Spleen (tissue), 11 donors: ENCODE measurements around the gene PLEKHA4. TPM values are rescaled to one million over a fixed set of nuclear protein-coding genes. Genes with fewer than 3 reads are reported as not detected.
"Not testable (repeated sequence)": the region's sequence is repeated elsewhere in the genome, so short reads cannot be mapped to it uniquely, and the experiment has no call there.

Source experiments
- DNase-seq: peaks from one replicate; pipeline ENCODE4 v3.0.0-alpha.2; 2020
- H3K27ac ChIP-seq, 8 donors: fragments of 200-600 bp; sonication (generic) in 7 of 8; 1 replicate in 4 of 8; 2 replicates in 4 of 8; pipeline versions ENCODE4 v1.5.0 to v1.8.0; 2016 to 2021; ENCODE audit warnings: inconsistent platforms in 4 of 8, mild to moderate bottlenecking in 4 of 8, moderate library complexity in 1 of 8
- H3K27me3 ChIP-seq, 7 donors: fragments of 200-600 bp; sonication (generic) in 6 of 7; replicated peaks in 1 of 7; 1 replicate in 4 of 7; 2 replicates in 3 of 7; pipeline versions ENCODE4 v1.5.0 to v1.8.0; 2016 to 2021; ENCODE audit warnings: inconsistent platforms in 3 of 7, mild to moderate bottlenecking in 1 of 7
- H3K36me3 ChIP-seq, 6 donors: fragments of 200-600 bp; sonication (generic) in 5 of 6; 1 replicate in 4 of 6; 2 replicates in 2 of 6; pipeline versions ENCODE4 v1.5.0 to v1.8.0; 2016 to 2021; ENCODE audit warnings: inconsistent platforms in 2 of 6
- H3K4me1 ChIP-seq, 6 donors: fragments of 200-600 bp; sonication (generic) in 5 of 6; 1 replicate in 3 of 6; 2 replicates in 3 of 6; pipeline versions ENCODE4 v1.5.0 to v1.8.0; 2016 to 2021; ENCODE audit warnings: inconsistent platforms in 3 of 6
- H3K4me3 ChIP-seq, 8 donors: fragments of 200-600 bp; sonication (generic) in 7 of 8; 1 replicate in 4 of 8; 2 replicates in 4 of 8; pipeline versions ENCODE4 v1.5.0 to v1.8.0; 2016 to 2021; ENCODE audit warnings: inconsistent platforms in 4 of 8, mild to moderate bottlenecking in 4 of 8, moderate library complexity in 2 of 8
- H3K9me3 ChIP-seq, 8 donors: fragments of 200-600 bp; sonication (generic) in 7 of 8; 1 replicate in 4 of 8; 2 replicates in 4 of 8; pipeline versions ENCODE4 v1.5.0 to v1.8.0; 2016 to 2021; ENCODE audit warnings: inconsistent platforms in 4 of 8
- CTCF ChIP-seq, 11 experiments: fragments of 200-600 bp in 7 of 11; fragments of 450-650 bp in 4 of 11; sonication (generic) in 4 of 11; IDR thresholded peaks in 8 of 11; conservative IDR thresholded peaks in 3 of 11; 1 replicate in 7 of 11; 2 replicates in 4 of 11; pipeline versions ENCODE4 v1.4.0 to v1.8.0; 2016 to 2021; ENCODE audit warnings: antibody characterized with exemption in 11 of 11, inconsistent platforms in 4 of 11, mild to moderate bottlenecking in 1 of 11
- POLR2A ChIP-seq, 3 donors: fragments of 450-650 bp; IDR thresholded peaks; one replicate each; pipeline ENCODE4 v1.5.1; 2017; ENCODE audit warnings: antibody characterized with exemption in 3 of 3, mild to moderate bottlenecking in 1 of 3
- POLR2AphosphoS5 ChIP-seq, 3 donors: sonication (generic); formaldehyde crosslinking; IDR thresholded peaks; one replicate each; pipeline ENCODE4 v1.5.1; 2017; ENCODE audit warnings: antibody characterized with exemption in 3 of 3
- WGBS, 5 donors: extraction: QIAGEN DNeasy Blood & Tissue Kit in 3 of 5; methylation state at CpG; one replicate each; pipeline versions ENCODE4 v1.1.5 to v1.1.7; 2013 to 2018; 5-methylcytosine and 5-hydroxymethylcytosine counted together
- intact Hi-C: fragments of 100-400 bp; cut with DNase I; formaldehyde crosslinking; loops from one replicate; pipeline ENCODE4 v1.15.0; 2023; ENCODE audit warnings: low total_unique reads
- polyA plus RNA-seq, 3 donors: library from polyadenylated mRNA; stranded (reverse); fragments of 200-250 nt; gene quantifications; one replicate each; pipeline ENCODE4 v1.2.1, GENCODE V29; 2013
- total RNA-seq, 7 donors: library from RNA; depleted of rRNA in 3 of 7; stranded (reverse); fragments of >200 nt in 3 of 7; fragmentation: NEBNext Ultra II Directional in 4 of 7; extraction: Animal tissue kit (Norgen Biotek cat#: 25700) in 4 of 7; gene quantifications; one replicate each; pipeline versions ENCODE4 v1.1.0 to v1.2.1, GENCODE V29; 2016 to 2021
- donor health status: healthy with polysubstance abuse.
- donor health status: DM: no; HTN: no; CAD: no; lungs with moderate emphysema.
- donor health status: DM: no; HTN: no; CAD: no.
- donor health status: Bipolar disorder and iron deficiency.
- donor health status: healthy.
- donor health status: DM: no; HTN: no; CAD: no.
- donor health status: DM: yes; HTN: yes; CAD: no.

The PLEKHA4 gene
- total and polyA plus RNA-seq, 10 donors = 8.6 to 24.2 (median 14.9) TPM

DNA sequence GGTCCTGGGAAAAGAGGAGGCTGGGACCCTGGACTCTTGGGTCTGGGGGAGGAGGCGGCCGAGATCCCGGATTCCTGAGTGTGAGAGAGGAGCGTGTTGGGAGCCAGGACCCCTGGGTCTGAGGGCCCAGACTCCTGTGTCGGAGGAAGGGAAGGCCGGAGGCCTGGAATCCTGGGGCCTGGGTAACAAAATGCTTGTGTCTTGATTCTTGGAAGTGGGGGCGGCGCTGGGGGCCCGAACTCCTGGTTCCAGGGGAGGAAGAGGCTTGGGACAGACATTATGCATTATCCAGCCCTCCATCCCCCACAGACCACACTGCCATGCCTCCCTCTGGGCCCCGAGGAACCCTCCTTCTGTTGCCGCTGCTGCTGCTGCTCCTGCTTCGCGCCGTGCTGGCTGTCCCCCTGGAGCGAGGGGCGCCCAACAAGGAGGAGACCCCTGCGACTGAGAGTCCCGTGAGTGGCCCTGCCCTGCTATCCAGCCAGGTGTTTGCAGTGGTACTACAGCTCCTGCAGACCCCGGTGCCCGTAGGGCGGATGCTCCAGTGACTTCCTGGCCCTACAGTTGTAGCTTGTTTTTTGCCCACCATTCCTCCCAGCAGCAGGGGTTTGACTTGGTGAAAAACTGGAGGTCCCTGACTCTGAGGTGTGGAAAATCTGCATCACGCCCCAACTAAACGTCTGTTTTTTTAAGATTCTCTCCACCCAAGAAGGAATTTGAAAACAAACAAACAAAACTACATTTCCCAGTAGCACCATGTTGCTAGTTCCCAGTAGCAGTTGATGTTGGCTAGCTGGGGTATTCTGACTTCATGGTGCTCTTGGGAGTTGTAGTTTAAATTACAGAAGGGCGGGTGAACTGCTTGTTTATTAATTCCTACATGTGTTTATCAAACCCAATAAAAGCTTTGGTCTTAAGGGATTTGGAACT is 32.3 kb upstream of the PLEKHA4 start:
- Histone ChIP-seq H3K9me3 (no peaks in the 10 kb centered on the region), H3K36me3 (peaks cover 0 to 37% (median 17%) of the 10 kb centered on the region in 6 donors), H3K4me3 (peak overlapping the region; percentile 70 to 92 (median 82)), H3K27me3 (peaks cover 0 to 10% (median 0%) of the 10 kb centered on the region in 7 donors), H3K4me1 (peaks cover 10 to 52% (median 41%) of the 10 kb centered on the region in 6 donors), H3K27ac (peak overlapping the region; percentile 63 to 94 (median 90))
- 7 to 14% (median 10%) methylated on average over 15 to 24 of the region's 24 CpGs for WGBS, 5 donors
- intact Hi-C loops = loop anchor here (10.0 kb wide), 1 partner anchor 54 kb away; the partner anchor contains the start of gene BAX
- TF ChIP-seq POLR2AphosphoS5 (IDR thresholded peaks at IDR 0.05) = no peak
- TF ChIP-seq POLR2A (IDR thresholded peaks at IDR 0.05) = no peak
- TF ChIP-seq CTCF (IDR thresholded peaks at IDR 0.05 in 8 of 11, conservative IDR thresholded peaks at IDR 0.05 in 3 of 11) = no peak
- DNase-seq = peak; percentile 85

DNA sequence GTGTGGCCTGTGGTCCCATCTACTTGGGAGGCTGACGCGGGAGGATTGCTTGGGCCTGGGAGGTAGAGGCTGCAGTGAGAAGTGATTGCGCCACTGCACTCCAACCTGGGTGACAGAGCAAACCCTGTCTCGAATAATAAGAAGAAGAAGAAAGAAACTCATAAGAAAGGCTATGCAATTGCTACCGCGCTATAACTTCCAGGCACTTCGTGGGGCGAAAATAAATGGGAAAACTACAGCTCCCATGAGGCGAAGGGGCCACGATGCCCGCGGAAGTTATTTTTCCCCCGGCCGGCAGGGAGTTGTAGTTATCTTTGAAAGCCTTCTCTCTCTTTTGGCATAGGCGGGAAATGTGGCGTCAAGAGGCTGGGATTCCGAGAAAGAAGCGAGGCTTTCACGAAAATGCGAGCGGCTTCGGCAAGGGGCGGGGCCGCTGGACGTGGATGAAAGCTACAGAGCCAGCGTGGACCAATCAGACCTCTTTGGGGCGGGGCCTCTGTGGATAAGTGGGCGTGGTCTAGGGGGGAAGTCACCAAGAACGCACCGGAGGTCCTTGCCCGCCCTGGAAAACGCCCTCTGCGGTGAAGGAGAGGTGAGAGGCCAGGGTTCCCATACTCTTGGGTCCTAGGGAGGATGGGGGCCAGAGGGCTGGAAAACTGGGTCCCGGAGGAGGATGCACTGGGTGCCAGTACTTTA is 31.5 kb upstream of the PLEKHA4 start, which contains the start of gene NUCB1:
TSS of gene NUCB1 (plus strand) at position 532 of the 696 bp plus-strand sequence. CDS start 485 bp downstream, outside the sequence.
- Histone ChIP-seq H3K36me3 (peaks cover 0 to 29% (median 9%) of the 10 kb centered on the region in 6 donors), H3K27ac (peak within 1 kb of the TSS; percentile 63 to 94 (median 90)), H3K4me3 (peak within 1 kb of the TSS; percentile 70 to 92 (median 82)), H3K27me3 (peaks cover 0 to 18% (median 0%) of the 10 kb centered on the region in 7 donors), H3K9me3 (no peaks in the 10 kb centered on the region), H3K4me1 (peaks cover 10 to 53% (median 46%) of the 10 kb centered on the region in 6 donors)
- DNase-seq = peak; percentile 99
- intact Hi-C loops = loop anchor here (10.0 kb wide), 1 partner anchor 55 kb away; the partner anchor contains the start of gene BAX
- TF ChIP-seq CTCF (IDR thresholded peaks at IDR 0.05 in 8 of 11, conservative IDR thresholded peaks at IDR 0.05 in 3 of 11) = peak in 10 of 11 experiments; percentile 17 to 66 (median 43)
- TF ChIP-seq POLR2A (IDR thresholded peaks at IDR 0.05) = peak in 1 of 3 donors; percentile 19
- peak; percentile 84 to 91 (median 85) for TF ChIP-seq POLR2AphosphoS5 (IDR thresholded peaks at IDR 0.05)
- WGBS, 5 donors = 7 to 9% (median 8%) methylated on average over 32 to 34 of the region's 34 CpGs

- H3K4me1 ChIP-seq = peaks cover 10 to 56% (median 49%) of the 10 kb centered on the region in 6 donors
- 80 to 89% (median 85%) methylated on average over 9 to 11 of the region's 11 CpGs for WGBS, 5 donors
- H3K9me3 ChIP-seq, intact Hi-C loops, DNase-seq: not testable (repeated sequence)
- peak overlapping the region; percentile 63 to 94 (median 90) for H3K27ac ChIP-seq
- peaks cover 0 to 24% (median 0%) of the 10 kb centered on the region in 7 donors for H3K27me3 ChIP-seq
- peaks cover 0 to 23% (median 3%) of the 10 kb centered on the region in 6 donors for H3K36me3 ChIP-seq
- peak overlapping the region in 7 of 8 donors; percentile 71 to 92 (median 83) for H3K4me3 ChIP-seq
Measured at GRCh38 chr19:48899386-48899749, 31.0 kb upstream of the PLEKHA4 start.

DNA sequence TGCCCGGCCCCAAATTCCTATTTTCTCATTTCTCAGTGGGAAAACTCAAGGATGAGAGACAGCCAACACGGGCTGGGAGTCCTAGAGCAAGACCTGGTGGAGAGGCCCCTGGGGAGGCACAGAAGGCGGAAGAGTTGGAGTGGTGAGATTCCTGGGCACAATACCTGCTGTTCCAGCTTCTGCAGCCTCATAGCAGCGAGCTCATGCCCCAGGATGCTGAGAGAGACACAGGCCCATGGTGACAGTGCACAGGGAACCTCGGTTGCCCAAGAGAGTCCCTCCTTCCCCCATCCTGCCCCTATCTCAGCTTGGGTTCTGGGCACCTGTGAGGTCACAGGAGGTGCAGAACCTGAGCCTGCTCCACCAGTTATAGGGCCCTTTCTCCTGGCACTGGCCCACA is 28.8 kb upstream of the PLEKHA4 start:
- Histone ChIP-seq H3K4me3 (no peak overlapping the region), H3K36me3 (peaks cover 0 to 8% (median 0%) of the 10 kb centered on the region in 6 donors), H3K4me1 (peaks cover 8 to 46% (median 40%) of the 10 kb centered on the region in 6 donors), H3K27ac (peak overlapping the region in 2 of 8 donors; percentile 14 to 80), H3K9me3 (no peaks in the 10 kb centered on the region), H3K27me3 (peaks cover 0 to 34% (median 0%) of the 10 kb centered on the region in 7 donors)
- TF ChIP-seq POLR2A (IDR thresholded peaks at IDR 0.05) = no peak
- TF ChIP-seq POLR2AphosphoS5 (IDR thresholded peaks at IDR 0.05) = no peak
- no peak for TF ChIP-seq CTCF (IDR thresholded peaks at IDR 0.05 in 8 of 11, conservative IDR thresholded peaks at IDR 0.05 in 3 of 11)
- no peak for DNase-seq
- WGBS, 5 donors = 74 to 84% (median 77%) methylated on average over 3 to 5 of the region's 5 CpGs
- intact Hi-C loops = no loop called here
